Stimulated activated CD4-positive, alpha-beta T cell treated with anti-CD3 and anti-CD28 coated beads, Interleukin-4, amount 100 ng/mL, for 4 hours (primary cell): ENCODE measurements around the gene PLAGL2.

ENCODE experiments used
- DNase-seq, 2 experiments: peaks; one replicate each; pipeline ENCODE4 v3.0.0-alpha.2; 2020

Gene PLAGL2

GRCh38 chr20:32144898-32145662 lies 62.5 kb downstream of the PLAGL2 start:
- DNase-seq: no peak

GRCh38 chr20:32142991-32143390 lies 64.6 kb downstream of the PLAGL2 start:
- no peak for DNase-seq
